C4-2B (cell line): ENCODE data around the gene FUT2.

ENCODE experiments used
- CTCF ChIP-seq: fragments of 450-650 bp; conservative IDR thresholded peaks from 2 replicates; pipeline ENCODE4 v1.5.1; 2017; ENCODE audit warnings: mild to moderate bottlenecking
- ZFX ChIP-seq: fragments of 450-650 bp; IDR thresholded peaks from 2 replicates; pipeline ENCODE4 v1.6.1; 2017

GRCh38 chr19:48713041-48713863, 17.5 kb downstream of the FUT2 start:
- no peak for TF ChIP-seq CTCF
- no peak for TF ChIP-seq ZFX
